Measurements from ENCODE around the gene WDR46. TPM values are rescaled to one million over a fixed set of nuclear protein-coding genes. Genes with fewer than 3 reads are reported as not detected.
A peak's percentile ranks its signal among the peaks of the same experiment; 100 is the strongest.

Gene WDR46
- total and polyA plus RNA-seq, 10 of the 15 experiments (the other 5 are each of a cell fraction or from before 2014, with no cell fraction given) = 10.1 to 147 (median 86.0) TPM

DNA sequence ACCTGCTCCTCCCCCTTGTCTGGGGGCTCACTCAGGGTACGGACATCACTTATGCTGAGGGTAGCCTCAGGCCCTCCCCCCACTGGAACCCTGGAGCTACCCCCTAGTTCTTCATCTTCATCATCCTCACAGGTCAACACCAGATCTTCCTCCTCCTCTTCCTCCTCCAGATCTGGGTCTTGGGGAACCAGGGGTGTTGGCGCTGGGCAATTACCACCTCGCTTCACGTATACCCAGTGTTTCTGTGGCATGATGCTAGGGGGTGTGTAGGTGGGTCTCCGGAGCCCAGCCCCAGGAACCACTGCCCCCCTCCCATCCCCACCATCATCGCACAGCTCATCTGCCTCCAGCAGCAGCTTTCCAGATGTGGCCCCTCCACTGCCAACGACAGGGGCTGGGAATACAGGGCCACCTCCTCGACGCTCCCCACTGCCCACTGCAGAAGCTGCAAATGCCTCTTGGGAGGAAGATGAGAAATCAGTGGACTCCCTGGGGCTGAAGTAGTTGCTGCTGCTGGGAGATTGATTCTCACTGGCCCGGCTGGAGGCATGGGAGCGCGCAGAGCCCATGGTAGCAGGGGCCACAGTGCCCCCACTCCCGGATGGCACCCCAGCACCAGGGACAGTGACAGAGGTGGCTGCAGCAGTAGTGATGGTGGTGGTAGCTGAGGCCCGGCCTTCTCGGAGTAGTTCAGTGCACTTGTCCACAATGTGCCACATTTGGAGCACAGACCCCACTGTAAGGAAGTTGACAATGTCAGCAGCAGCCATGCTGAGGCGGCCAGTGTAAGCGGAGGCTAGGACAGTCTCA, 27.0 kb upstream of the WDR46 start:
- SMC1A ChIA-PET (ENCODE audit: uncharacterized antibody, unreplicated experiment) = interaction anchor here (1.2 kb wide), 1 partner anchor 8 kb away, joined by 3 read pairs; no protein-coding TSS in a partner anchor
- peaks cover 55% of the 10 kb centered on the region for H3K79me2 ChIP-seq (ENCODE audit: control insufficient read depth, insufficient read depth, low read length)
- RAD21 ChIA-PET (ENCODE audit: unreplicated experiment) = interaction anchor here (2.8 kb wide), 1 partner anchor 29 kb away, joined by 22 read pairs; no protein-coding TSS in a partner anchor
- 0 out of 2 replicates have a peak, but pooled peaks cover 3% of the 10 kb centered on the region for H4K20me1 ChIP-seq (ENCODE audit: control insufficient read depth, insufficient read depth)
- no peak overlapping the region for H3K9ac ChIP-seq (ENCODE audit: control insufficient read depth, insufficient read depth, low read length)
- FAIRE-seq (no peak), ATAC-seq (no peak), DNase-seq (ENCODE audit: low read depth, low spot score) (no peak)
- intact Hi-C loops (cut with micrococcal nuclease; ENCODE audit: unreplicated experiment) (loop anchor here (5.0 kb wide), 1 partner anchor 101 kb away; the partner anchor contains the start of gene CUTA), in situ Hi-C loops (cut with MboI) (no loop called here)
- H3K4me3 ChIP-seq = no peak overlapping the region
- POLR2A ChIA-PET = interaction anchor here (0.5 kb wide), 1 partner anchor 80 kb away, joined by 3 read pairs; no protein-coding TSS in a partner anchor
- H3K27ac ChIP-seq (ENCODE audit: control insufficient read depth, insufficient read depth) = no peak overlapping the region
- peak overlapping the region; percentile 67 for H3K4me2 ChIP-seq (ENCODE audit: control insufficient read depth, insufficient read depth)
- H2AFZ ChIP-seq (ENCODE audit: control insufficient read depth, low read depth, low read length) = no peak overlapping the region
- no peaks in the 10 kb centered on the region for H3K9me3 ChIP-seq (replicated peaks; ENCODE audit: control insufficient read depth, insufficient read depth, low read length)
- H3K4me1 ChIP-seq (ENCODE audit: control insufficient read depth, insufficient read depth, low read length) = peaks cover 30% of the 10 kb centered on the region
- TF ChIP-seq MXI1 (IDR thresholded peaks at IDR 0.05; ENCODE audit: low read depth, low read length) (no peak), GATAD2B (conservative IDR thresholded peaks at IDR 0.05; ENCODE audit: low read depth) (no peak)
- TF ChIP-seq, protein P1, sequence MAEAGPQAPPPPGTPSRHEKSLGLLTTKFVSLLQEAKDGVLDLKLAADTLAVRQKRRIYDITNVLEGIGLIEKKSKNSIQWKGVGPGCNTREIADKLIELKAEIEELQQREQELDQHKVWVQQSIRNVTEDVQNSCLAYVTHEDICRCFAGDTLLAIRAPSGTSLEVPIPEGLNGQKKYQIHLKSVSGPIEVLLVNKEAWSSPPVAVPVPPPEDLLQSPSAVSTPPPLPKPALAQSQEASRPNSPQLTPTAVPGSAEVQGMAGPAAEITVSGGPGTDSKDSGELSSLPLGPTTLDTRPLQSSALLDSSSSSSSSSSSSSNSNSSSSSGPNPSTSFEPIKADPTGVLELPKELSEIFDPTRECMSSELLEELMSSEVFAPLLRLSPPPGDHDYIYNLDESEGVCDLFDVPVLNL (IDR thresholded peaks at IDR 0.05; ENCODE audit: low read depth, low read length) = no peak
- TF ChIP-seq, protein P2, sequence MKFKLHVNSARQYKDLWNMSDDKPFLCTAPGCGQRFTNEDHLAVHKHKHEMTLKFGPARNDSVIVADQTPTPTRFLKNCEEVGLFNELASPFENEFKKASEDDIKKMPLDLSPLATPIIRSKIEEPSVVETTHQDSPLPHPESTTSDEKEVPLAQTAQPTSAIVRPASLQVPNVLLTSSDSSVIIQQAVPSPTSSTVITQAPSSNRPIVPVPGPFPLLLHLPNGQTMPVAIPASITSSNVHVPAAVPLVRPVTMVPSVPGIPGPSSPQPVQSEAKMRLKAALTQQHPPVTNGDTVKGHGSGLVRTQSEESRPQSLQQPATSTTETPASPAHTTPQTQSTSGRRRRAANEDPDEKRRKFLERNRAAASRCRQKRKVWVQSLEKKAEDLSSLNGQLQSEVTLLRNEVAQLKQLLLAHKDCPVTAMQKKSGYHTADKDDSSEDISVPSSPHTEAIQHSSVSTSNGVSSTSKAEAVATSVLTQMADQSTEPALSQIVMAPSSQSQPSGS (IDR thresholded peaks at IDR 0.05; ENCODE audit: low read length) = no peak
- H3K27me3 ChIP-seq (replicated peaks in 1 of 2; ENCODE audit: control insufficient read depth in 2 of 2, insufficient read depth in 2 of 2, low read length in 1 of 2) = no peaks in the 10 kb centered on the region
- H3K36me3 ChIP-seq (ENCODE audit: control insufficient read depth in 2 of 2, insufficient read depth in 2 of 2, low read length in 1 of 2) = peaks cover 9 to 15% of the 10 kb centered on the region in 2 experiments; a peak in 3 of 4 replicates
- 88% methylated on average over 15 of the region's 17 CpGs for WGBS (ENCODE audit: insufficient coverage, insufficient replicate concordance, low lambda C conversion rate, missing lambda C conversion rate)
- no TSS peak for BruUV-seq (replicated peaks)
- CTCF ChIA-PET = interaction anchor here (0.8 kb wide), 1 partner anchor 29 kb away, joined by 3 read pairs; no protein-coding TSS in a partner anchor

Measured in GM12878 (cell line).